Amniotic stem cell (primary cell): ENCODE measurements around the gene LINC00237.
A peak's percentile ranks its signal among the peaks of the same experiment; 100 is the strongest.

Experiments used
- DNase-seq: peaks from one replicate; lab custom pipeline; 2025; lab: John Stamatoyannopoulos, UW

The LINC00237 gene

GRCh38 chr20:21106171-21107017 is at the start of gene LINC00237:
Gene LINC00237 (minus strand): TSS chr20:21106358.
- DNase-seq = no peak

- DNase-seq = no peak
Observed at GRCh38 chr20:21155268-21155667, 49.1 kb upstream of the LINC00237 start.

- no peak for DNase-seq
Observed at GRCh38 chr20:21154692-21155091, 48.5 kb upstream of the LINC00237 start.

- DNase-seq = no peak
Observed at GRCh38 chr20:21151791-21152190, 45.6 kb upstream of the LINC00237 start.

GRCh38 chr20:21149344-21149743 is 43.2 kb upstream of the LINC00237 start:
- no peak for DNase-seq

- no peak for DNase-seq
Observed at GRCh38 chr20:21147593-21147992, 41.4 kb upstream of the LINC00237 start.

GRCh38 chr20:21146215-21146614 is 40.1 kb upstream of the LINC00237 start:
- no peak for DNase-seq

- DNase-seq = no peak
Observed at GRCh38 chr20:21145424-21145823, 39.3 kb upstream of the LINC00237 start.

- no peak for DNase-seq
Observed at GRCh38 chr20:21143194-21143890, 37.2 kb upstream of the LINC00237 start.

GRCh38 chr20:21141825-21142224 is 35.7 kb upstream of the LINC00237 start:
- no peak for DNase-seq

- DNase-seq = no peak
Observed at GRCh38 chr20:21139881-21140566, 33.9 kb upstream of the LINC00237 start.

GRCh38 chr20:21137078-21137477 is 30.9 kb upstream of the LINC00237 start:
- no peak for DNase-seq

GRCh38 chr20:21136015-21136732 is 30.0 kb upstream of the LINC00237 start:
- DNase-seq = no peak

GRCh38 chr20:21134883-21135493 is 28.8 kb upstream of the LINC00237 start:
- DNase-seq = no peak

- no peak for DNase-seq
Observed at GRCh38 chr20:21133917-21134622, 27.9 kb upstream of the LINC00237 start.

- DNase-seq = no peak
Observed at GRCh38 chr20:21133404-21133803, 27.2 kb upstream of the LINC00237 start.

- DNase-seq = no peak
Observed at GRCh38 chr20:21129861-21130260, 23.7 kb upstream of the LINC00237 start.

GRCh38 chr20:21127201-21127981 is 21.2 kb upstream of the LINC00237 start:
- no peak for DNase-seq

GRCh38 chr20:21126581-21126870 is 20.4 kb upstream of the LINC00237 start:
- DNase-seq = no peak

- peak; percentile 78 for DNase-seq
Observed at GRCh38 chr20:21125849-21126580, 19.9 kb upstream of the LINC00237 start, which contains the start of gene KIZ. Gene KIZ (plus strand): TSS chr20:21126082. CDS start chr20:21126116, 34 bp downstream.
